Measurements from ENCODE around the gene APEH. TPM values are rescaled to one million over a fixed set of nuclear protein-coding genes. Genes with fewer than 3 reads are reported as not detected.

APEH gene
- total and polyA plus RNA-seq, 2 experiments from 2014 or later: 170 to 264 TPM

DNA sequence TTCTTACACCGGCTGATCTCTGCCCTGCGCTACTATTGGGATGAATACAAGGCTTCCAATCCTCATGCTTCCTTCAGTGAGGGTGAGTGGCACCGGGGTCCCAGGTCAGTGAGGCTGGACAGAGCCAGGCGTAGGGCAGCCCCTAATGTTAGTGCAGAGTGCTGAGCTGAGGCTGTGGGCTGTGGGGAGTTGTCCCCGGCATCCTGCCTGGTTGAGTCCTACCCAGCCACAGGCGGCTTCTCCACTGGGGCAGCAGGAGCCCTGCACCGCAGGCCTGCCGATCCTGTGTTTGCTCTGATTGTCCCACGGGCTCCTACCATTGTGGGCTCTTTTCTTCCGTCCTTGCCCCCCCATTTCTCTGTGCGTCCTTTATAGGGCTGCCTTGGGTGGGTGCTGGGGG is 28.5 kb downstream of the APEH start:
- H3K36me3 Mint-ChIP-seq (ENCODE audit: low read depth): peaks cover 12% of the 10 kb centered on the region
- no peak overlapping the region for H3K4me2 ChIP-seq
- no peaks in the 10 kb centered on the region for H3K27me3 ChIP-seq (ENCODE audit: insufficient read depth)
- no peak overlapping the region for H3K27ac ChIP-seq (ENCODE audit: low read depth)
- H3K27ac Mint-ChIP-seq: no peak overlapping the region
- H3K27me3 Mint-ChIP-seq (ENCODE audit: insufficient read depth, low read depth, poor library complexity): peaks cover 17% of the 10 kb centered on the region
- no peaks in the 10 kb centered on the region for H3K36me3 ChIP-seq (ENCODE audit: insufficient read depth)
- ATAC-seq (no peak), DNase-seq (ENCODE audit: low spot score) (no peak)
- H3K9me3 Mint-ChIP-seq: no peaks in the 10 kb centered on the region
- H4K20me1 ChIP-seq (replicated peaks; ENCODE audit: insufficient read depth): peaks cover 5% of the 10 kb centered on the region; the same call in 1 of the 2 replicates
- TF ChIP-seq, protein P1, sequence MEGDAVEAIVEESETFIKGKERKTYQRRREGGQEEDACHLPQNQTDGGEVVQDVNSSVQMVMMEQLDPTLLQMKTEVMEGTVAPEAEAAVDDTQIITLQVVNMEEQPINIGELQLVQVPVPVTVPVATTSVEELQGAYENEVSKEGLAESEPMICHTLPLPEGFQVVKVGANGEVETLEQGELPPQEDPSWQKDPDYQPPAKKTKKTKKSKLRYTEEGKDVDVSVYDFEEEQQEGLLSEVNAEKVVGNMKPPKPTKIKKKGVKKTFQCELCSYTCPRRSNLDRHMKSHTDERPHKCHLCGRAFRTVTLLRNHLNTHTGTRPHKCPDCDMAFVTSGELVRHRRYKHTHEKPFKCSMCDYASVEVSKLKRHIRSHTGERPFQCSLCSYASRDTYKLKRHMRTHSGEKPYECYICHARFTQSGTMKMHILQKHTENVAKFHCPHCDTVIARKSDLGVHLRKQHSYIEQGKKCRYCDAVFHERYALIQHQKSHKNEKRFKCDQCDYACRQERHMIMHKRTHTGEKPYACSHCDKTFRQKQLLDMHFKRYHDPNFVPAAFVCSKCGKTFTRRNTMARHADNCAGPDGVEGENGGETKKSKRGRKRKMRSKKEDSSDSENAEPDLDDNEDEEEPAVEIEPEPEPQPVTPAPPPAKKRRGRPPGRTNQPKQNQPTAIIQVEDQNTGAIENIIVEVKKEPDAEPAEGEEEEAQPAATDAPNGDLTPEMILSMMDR (conservative IDR thresholded peaks at IDR 0.05; ENCODE audit: low read depth in 2 of 2): no peak
- no peaks in the 10 kb centered on the region for H3K79me2 ChIP-seq (replicated peaks; ENCODE audit: insufficient read depth)
- no peak overlapping the region; the same call in 2 of the 3 replicates for H3K4me3 Mint-ChIP-seq
- peaks cover 18% of the 10 kb centered on the region for H3K4me1 Mint-ChIP-seq
- no peak overlapping the region for H3K4me3 ChIP-seq
- no peaks in the 10 kb centered on the region; the same call in 1 of the 2 replicates for H3F3A ChIP-seq (replicated peaks; ENCODE audit: low read depth)
- H3K9me2 ChIP-seq (ENCODE audit: insufficient read depth): no peaks in the 10 kb centered on the region
- no peaks in the 10 kb centered on the region for H3K4me1 ChIP-seq (ENCODE audit: insufficient read depth)
- no peak overlapping the region for H2AFZ ChIP-seq

DNA sequence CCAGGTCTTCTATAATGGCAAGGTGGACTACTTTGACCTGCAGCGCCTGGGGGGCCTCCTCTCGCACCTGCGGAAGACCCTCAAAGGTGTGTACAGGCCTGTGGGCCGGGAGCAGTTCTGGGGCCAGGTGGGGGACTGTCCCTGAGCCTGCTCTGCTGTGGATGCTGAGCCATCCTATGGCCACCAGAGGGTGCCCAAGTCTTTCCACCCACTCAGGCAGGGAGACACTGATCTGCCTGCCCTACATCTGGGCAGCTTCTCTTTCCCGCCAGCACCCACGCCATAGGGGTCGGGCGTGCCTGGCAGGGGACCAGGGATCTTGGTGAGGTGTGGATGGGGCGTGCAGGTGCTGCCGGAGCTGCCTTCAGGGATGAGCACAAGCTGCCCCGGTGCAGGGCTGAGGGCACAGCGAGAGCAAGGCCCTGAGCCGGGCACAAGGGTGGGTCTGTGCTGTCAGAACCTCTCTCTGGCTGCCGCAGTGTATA is 29.3 kb downstream of the APEH start:
- no peak overlapping the region for H2AFZ ChIP-seq
- no peak overlapping the region for H3K27ac ChIP-seq (ENCODE audit: low read depth)
- DNase-seq (ENCODE audit: low spot score): peak; percentile 81
- H3K4me3 ChIP-seq: no peak overlapping the region
- no peaks in the 10 kb centered on the region for H3K79me2 ChIP-seq (replicated peaks; ENCODE audit: insufficient read depth)
- Mint-ChIP-seq H3K27ac (0 out of 2 replicates have a peak overlapping the region, but pooled peaks have one; percentile 40), H3K36me3 (ENCODE audit: low read depth) (peaks cover 15% of the 10 kb centered on the region), H3K4me3 (no peak overlapping the region), H3K27me3 (ENCODE audit: insufficient read depth, low read depth, poor library complexity) (peaks cover 24% of the 10 kb centered on the region), H3K4me1 (peaks cover 18% of the 10 kb centered on the region), H3K9me3 (no peaks in the 10 kb centered on the region)
- H3K36me3 ChIP-seq (ENCODE audit: insufficient read depth): no peaks in the 10 kb centered on the region
- H3K4me1 ChIP-seq (ENCODE audit: insufficient read depth): no peaks in the 10 kb centered on the region
- no peaks in the 10 kb centered on the region for H3K9me2 ChIP-seq (ENCODE audit: insufficient read depth)
- ATAC-seq: peak; percentile 89
- no peaks in the 10 kb centered on the region for H3K27me3 ChIP-seq (ENCODE audit: insufficient read depth)
- no peaks in the 10 kb centered on the region; the same call in 1 of the 2 replicates for H3F3A ChIP-seq (replicated peaks; ENCODE audit: low read depth)
- peaks cover 5% of the 10 kb centered on the region; the same call in 1 of the 2 replicates for H4K20me1 ChIP-seq (replicated peaks; ENCODE audit: insufficient read depth)
- H3K4me2 ChIP-seq: no peak overlapping the region
- TF ChIP-seq EZH2phosphoT487 (IDR thresholded peaks at IDR 0.05; ENCODE audit: unreplicated experiment): no peak
- TF ChIP-seq, protein P2, sequence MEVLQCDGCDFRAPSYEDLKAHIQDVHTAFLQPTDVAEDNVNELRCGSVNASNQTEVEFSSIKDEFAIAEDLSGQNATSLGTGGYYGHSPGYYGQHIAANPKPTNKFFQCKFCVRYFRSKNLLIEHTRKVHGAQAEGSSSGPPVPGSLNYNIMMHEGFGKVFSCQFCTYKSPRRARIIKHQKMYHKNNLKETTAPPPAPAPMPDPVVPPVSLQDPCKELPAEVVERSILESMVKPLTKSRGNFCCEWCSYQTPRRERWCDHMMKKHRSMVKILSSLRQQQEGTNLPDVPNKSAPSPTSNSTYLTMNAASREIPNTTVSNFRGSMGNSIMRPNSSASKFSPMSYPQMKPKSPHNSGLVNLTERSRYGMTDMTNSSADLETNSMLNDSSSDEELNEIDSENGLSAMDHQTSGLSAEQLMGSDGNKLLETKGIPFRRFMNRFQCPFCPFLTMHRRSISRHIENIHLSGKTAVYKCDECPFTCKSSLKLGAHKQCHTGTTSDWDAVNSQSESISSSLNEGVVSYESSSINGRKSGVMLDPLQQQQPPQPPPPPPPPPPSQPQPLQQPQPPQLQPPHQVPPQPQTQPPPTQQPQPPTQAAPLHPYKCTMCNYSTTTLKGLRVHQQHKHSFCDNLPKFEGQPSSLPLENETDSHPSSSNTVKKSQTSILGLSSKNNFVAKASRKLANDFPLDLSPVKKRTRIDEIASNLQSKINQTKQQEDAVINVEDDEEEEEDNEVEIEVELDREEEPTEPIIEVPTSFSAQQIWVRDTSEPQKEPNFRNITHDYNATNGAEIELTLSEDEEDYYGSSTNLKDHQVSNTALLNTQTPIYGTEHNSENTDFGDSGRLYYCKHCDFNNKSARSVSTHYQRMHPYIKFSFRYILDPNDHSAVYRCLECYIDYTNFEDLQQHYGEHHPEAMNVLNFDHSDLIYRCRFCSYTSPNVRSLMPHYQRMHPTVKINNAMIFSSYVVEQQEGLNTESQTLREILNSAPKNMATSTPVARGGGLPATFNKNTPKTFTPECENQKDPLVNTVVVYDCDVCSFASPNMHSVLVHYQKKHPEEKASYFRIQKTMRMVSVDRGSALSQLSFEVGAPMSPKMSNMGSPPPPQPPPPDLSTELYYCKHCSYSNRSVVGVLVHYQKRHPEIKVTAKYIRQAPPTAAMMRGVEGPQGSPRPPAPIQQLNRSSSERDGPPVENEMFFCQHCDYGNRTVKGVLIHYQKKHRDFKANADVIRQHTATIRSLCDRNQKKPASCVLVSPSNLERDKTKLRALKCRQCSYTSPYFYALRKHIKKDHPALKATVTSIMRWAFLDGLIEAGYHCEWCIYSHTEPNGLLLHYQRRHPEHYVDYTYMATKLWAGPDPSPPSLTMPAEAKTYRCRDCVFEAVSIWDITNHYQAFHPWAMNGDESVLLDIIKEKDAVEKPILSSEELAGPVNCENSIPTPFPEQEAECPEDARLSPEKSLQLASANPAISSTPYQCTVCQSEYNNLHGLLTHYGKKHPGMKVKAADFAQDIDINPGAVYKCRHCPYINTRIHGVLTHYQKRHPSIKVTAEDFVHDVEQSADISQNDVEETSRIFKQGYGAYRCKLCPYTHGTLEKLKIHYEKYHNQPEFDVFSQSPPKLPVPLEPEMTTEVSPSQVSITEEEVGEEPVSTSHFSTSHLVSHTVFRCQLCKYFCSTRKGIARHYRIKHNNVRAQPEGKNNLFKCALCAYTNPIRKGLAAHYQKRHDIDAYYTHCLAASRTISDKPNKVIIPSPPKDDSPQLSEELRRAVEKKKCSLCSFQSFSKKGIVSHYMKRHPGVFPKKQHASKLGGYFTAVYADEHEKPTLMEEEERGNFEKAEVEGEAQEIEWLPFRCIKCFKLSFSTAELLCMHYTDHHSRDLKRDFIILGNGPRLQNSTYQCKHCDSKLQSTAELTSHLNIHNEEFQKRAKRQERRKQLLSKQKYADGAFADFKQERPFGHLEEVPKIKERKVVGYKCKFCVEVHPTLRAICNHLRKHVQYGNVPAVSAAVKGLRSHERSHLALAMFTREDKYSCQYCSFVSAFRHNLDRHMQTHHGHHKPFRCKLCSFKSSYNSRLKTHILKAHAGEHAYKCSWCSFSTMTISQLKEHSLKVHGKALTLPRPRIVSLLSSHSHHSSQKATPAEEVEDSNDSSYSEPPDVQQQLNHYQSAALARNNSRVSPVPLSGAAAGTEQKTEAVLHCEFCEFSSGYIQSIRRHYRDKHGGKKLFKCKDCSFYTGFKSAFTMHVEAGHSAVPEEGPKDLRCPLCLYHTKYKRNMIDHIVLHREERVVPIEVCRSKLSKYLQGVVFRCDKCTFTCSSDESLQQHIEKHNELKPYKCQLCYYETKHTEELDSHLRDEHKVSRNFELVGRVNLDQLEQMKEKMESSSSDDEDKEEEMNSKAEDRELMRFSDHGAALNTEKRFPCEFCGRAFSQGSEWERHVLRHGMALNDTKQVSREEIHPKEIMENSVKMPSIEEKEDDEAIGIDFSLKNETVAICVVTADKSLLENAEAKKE (CRISPR knock-in tag; IDR thresholded peaks at IDR 0.05): no peak
- TF ChIP-seq, protein P1 (conservative IDR thresholded peaks at IDR 0.05; ENCODE audit: low read depth in 2 of 2): peak; percentile 71 to 93
- TF ChIP-seq CREB1 (CRISPR knock-in tag; IDR thresholded peaks at IDR 0.05; ENCODE audit: low read depth): no peak
- no peak for TF ChIP-seq ZNF114 (CRISPR knock-in tag; IDR thresholded peaks at IDR 0.05)
- TF ChIP-seq, protein P3, sequence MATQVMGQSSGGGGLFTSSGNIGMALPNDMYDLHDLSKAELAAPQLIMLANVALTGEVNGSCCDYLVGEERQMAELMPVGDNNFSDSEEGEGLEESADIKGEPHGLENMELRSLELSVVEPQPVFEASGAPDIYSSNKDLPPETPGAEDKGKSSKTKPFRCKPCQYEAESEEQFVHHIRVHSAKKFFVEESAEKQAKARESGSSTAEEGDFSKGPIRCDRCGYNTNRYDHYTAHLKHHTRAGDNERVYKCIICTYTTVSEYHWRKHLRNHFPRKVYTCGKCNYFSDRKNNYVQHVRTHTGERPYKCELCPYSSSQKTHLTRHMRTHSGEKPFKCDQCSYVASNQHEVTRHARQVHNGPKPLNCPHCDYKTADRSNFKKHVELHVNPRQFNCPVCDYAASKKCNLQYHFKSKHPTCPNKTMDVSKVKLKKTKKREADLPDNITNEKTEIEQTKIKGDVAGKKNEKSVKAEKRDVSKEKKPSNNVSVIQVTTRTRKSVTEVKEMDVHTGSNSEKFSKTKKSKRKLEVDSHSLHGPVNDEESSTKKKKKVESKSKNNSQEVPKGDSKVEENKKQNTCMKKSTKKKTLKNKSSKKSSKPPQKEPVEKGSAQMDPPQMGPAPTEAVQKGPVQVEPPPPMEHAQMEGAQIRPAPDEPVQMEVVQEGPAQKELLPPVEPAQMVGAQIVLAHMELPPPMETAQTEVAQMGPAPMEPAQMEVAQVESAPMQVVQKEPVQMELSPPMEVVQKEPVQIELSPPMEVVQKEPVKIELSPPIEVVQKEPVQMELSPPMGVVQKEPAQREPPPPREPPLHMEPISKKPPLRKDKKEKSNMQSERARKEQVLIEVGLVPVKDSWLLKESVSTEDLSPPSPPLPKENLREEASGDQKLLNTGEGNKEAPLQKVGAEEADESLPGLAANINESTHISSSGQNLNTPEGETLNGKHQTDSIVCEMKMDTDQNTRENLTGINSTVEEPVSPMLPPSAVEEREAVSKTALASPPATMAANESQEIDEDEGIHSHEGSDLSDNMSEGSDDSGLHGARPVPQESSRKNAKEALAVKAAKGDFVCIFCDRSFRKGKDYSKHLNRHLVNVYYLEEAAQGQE (IDR thresholded peaks at IDR 0.05; ENCODE audit: unreplicated experiment): no peak

All from GM23338 (cell line).